ENCODE measurements around the gene OTOG.

OTOG gene

GRCh38 chr11:17645190-17645970, 98.3 kb downstream of the OTOG start:
- Histone ChIP-seq H3K4me2 (peak overlapping the region; percentile 2; the same call in 1 of the 2 replicates), H3K4me1 (peaks cover 46% of the 10 kb centered on the region), H3K27ac (no peak overlapping the region), H3K36me3 (no peaks in the 10 kb centered on the region), H3K9ac (no peak overlapping the region), H3K27me3 (no peaks in the 10 kb centered on the region), H3K4me3 (no peak overlapping the region), H3K9me3 (peaks cover 22% of the 10 kb centered on the region), H4K20me1 (no peaks in the 10 kb centered on the region)
- TF ChIP-seq Cebpa-rat (IDR thresholded peaks at IDR 0.05) = no peak

GRCh38 chr11:17646451-17647145, 99.5 kb downstream of the OTOG start:
- Histone ChIP-seq H3K4me3 (no peak overlapping the region), H3K27ac (peak overlapping the region; percentile 44; the same call in 1 of the 2 replicates), H3K27me3 (no peaks in the 10 kb centered on the region), H3K4me2 (no peak overlapping the region), H3K9me3 (peaks cover 22% of the 10 kb centered on the region), H3K9ac (no peak overlapping the region), H3K4me1 (peaks cover 54% of the 10 kb centered on the region), H3K36me3 (no peaks in the 10 kb centered on the region), H4K20me1 (no peaks in the 10 kb centered on the region)
- TF ChIP-seq Cebpa-rat (IDR thresholded peaks at IDR 0.05) = no peak

GRCh38 chr11:17648528-17648927, 101.5 kb downstream of the OTOG start:
- no peak for TF ChIP-seq Cebpa-rat (IDR thresholded peaks at IDR 0.05)
- Histone ChIP-seq H3K9ac (no peak overlapping the region), H3K27me3 (no peaks in the 10 kb centered on the region), H3K4me2 (peak overlapping the region; percentile 91), H3K4me3 (no peak overlapping the region), H3K4me1 (peaks cover 55% of the 10 kb centered on the region), H3K27ac (0 out of 2 replicates have a peak overlapping the region, but pooled peaks have one; percentile 75), H3K9me3 (peaks cover 24% of the 10 kb centered on the region), H4K20me1 (no peaks in the 10 kb centered on the region), H3K36me3 (no peaks in the 10 kb centered on the region)

GRCh38 chr11:17649261-17649660, 102.2 kb downstream of the OTOG start:
- Histone ChIP-seq H3K27ac (peak overlapping the region; percentile 75), H3K36me3 (no peaks in the 10 kb centered on the region), H3K4me1 (peaks cover 55% of the 10 kb centered on the region), H3K4me3 (no peak overlapping the region; the same call in 1 of the 2 replicates), H3K27me3 (no peaks in the 10 kb centered on the region), H4K20me1 (no peaks in the 10 kb centered on the region), H3K9ac (peak overlapping the region; percentile 27; the same call in 1 of the 2 replicates), H3K9me3 (peaks cover 29% of the 10 kb centered on the region), H3K4me2 (peak overlapping the region; percentile 91)
- no peak for TF ChIP-seq Cebpa-rat (IDR thresholded peaks at IDR 0.05)

GRCh38 chr11:17649696-17650095, 102.6 kb downstream of the OTOG start:
- peak; percentile 46; the same call in 1 of the 2 replicates for TF ChIP-seq Cebpa-rat (IDR thresholded peaks at IDR 0.05)
- Histone ChIP-seq H3K9ac (peak overlapping the region; percentile 36; the same call in 1 of the 2 replicates), H3K4me2 (peak overlapping the region; percentile 91), H3K4me1 (peaks cover 53% of the 10 kb centered on the region), H3K36me3 (no peaks in the 10 kb centered on the region), H3K4me3 (peak overlapping the region; percentile 31; the same call in 1 of the 2 replicates), H3K27me3 (no peaks in the 10 kb centered on the region), H3K9me3 (peaks cover 33% of the 10 kb centered on the region), H3K27ac (peak overlapping the region; percentile 75), H4K20me1 (no peaks in the 10 kb centered on the region)

GRCh38 chr11:17650127-17650911, 103.3 kb downstream of the OTOG start:
- no peaks in the 10 kb centered on the region for H3K36me3 ChIP-seq
- peak overlapping the region; percentile 91 for H3K4me2 ChIP-seq
- H3K9ac ChIP-seq = peak overlapping the region; percentile 36; the same call in 1 of the 2 replicates
- TF ChIP-seq Cebpa-rat (IDR thresholded peaks at IDR 0.05) = no peak; the same call in 1 of the 2 replicates
- H3K27ac ChIP-seq = peak overlapping the region; percentile 75
- peaks cover 39% of the 10 kb centered on the region for H3K9me3 ChIP-seq
- H4K20me1 ChIP-seq = no peaks in the 10 kb centered on the region
- H3K4me1 ChIP-seq = peaks cover 47% of the 10 kb centered on the region
- H3K27me3 ChIP-seq = no peaks in the 10 kb centered on the region
- H3K4me3 ChIP-seq = peak overlapping the region; percentile 31; the same call in 1 of the 2 replicates

GRCh38 chr11:17651061-17651460, 104.0 kb downstream of the OTOG start:
- H3K27ac ChIP-seq = peak overlapping the region; percentile 75
- no peaks in the 10 kb centered on the region for H3K27me3 ChIP-seq
- H3K9ac ChIP-seq = no peak overlapping the region; the same call in 1 of the 2 replicates
- no peaks in the 10 kb centered on the region for H4K20me1 ChIP-seq
- H3K4me1 ChIP-seq = peaks cover 46% of the 10 kb centered on the region
- H3K36me3 ChIP-seq = no peaks in the 10 kb centered on the region
- no peak for TF ChIP-seq Cebpa-rat (IDR thresholded peaks at IDR 0.05)
- peaks cover 47% of the 10 kb centered on the region for H3K9me3 ChIP-seq
- peak overlapping the region; percentile 91 for H3K4me2 ChIP-seq
- H3K4me3 ChIP-seq = no peak overlapping the region

GRCh38 chr11:17651681-17652080, 104.6 kb downstream of the OTOG start:
- H3K4me2 ChIP-seq = peak overlapping the region; percentile 91
- H3K36me3 ChIP-seq = no peaks in the 10 kb centered on the region
- peaks cover 49% of the 10 kb centered on the region for H3K9me3 ChIP-seq
- H3K4me3 ChIP-seq = no peak overlapping the region
- peak overlapping the region; percentile 75; the same call in 1 of the 2 replicates for H3K27ac ChIP-seq
- H3K4me1 ChIP-seq = peaks cover 46% of the 10 kb centered on the region
- no peaks in the 10 kb centered on the region for H3K27me3 ChIP-seq
- no peak for TF ChIP-seq Cebpa-rat (IDR thresholded peaks at IDR 0.05)
- H4K20me1 ChIP-seq = no peaks in the 10 kb centered on the region
- no peak overlapping the region for H3K9ac ChIP-seq

- no peaks in the 10 kb centered on the region for H4K20me1 ChIP-seq
Observed at GRCh38 chr11:17652556-17652955, 105.5 kb downstream of the OTOG start.

More at GRCh38 chr11:17652556-17652955, 105.5 kb downstream of the OTOG start:
- Histone ChIP-seq H3K4me2 (peak overlapping the region; percentile 91; the same call in 1 of the 2 replicates), H3K4me3 (no peak overlapping the region), H3K27ac (no peak overlapping the region), H3K36me3 (no peaks in the 10 kb centered on the region), H3K9me3 (peaks cover 41% of the 10 kb centered on the region), H3K4me1 (peaks cover 46% of the 10 kb centered on the region), H3K27me3 (no peaks in the 10 kb centered on the region), H3K9ac (no peak overlapping the region)
- TF ChIP-seq Cebpa-rat (IDR thresholded peaks at IDR 0.05) = no peak

All from BLaER1 (cell line).